Putamen (tissue), 1 donor: ENCODE results near the gene EXOC4.
A peak's percentile ranks its signal among the peaks of the same experiment; 100 is the strongest.

Experiments used
- DNase-seq: peaks from one replicate; pipeline ENCODE4 v3.0.0-alpha.2; 2016; ENCODE audit warnings: low spot score

Gene EXOC4

GRCh38 chr7:133829336-133829897 is 576.5 kb downstream of the EXOC4 start:
- no peak for DNase-seq

- DNase-seq, result no peak
Observed at GRCh38 chr7:133830081-133830480, 577.2 kb downstream of the EXOC4 start.

GRCh38 chr7:133836666-133837065 is 583.8 kb downstream of the EXOC4 start:
- DNase-seq, result peak; percentile 59

GRCh38 chr7:133837224-133837623 is 584.3 kb downstream of the EXOC4 start:
- DNase-seq, result no peak

- DNase-seq, result no peak
Observed at GRCh38 chr7:133839121-133839520, 586.2 kb downstream of the EXOC4 start.

GRCh38 chr7:133843341-133843740 is 590.5 kb downstream of the EXOC4 start:
- no peak for DNase-seq

GRCh38 chr7:133845005-133845404 is 592.1 kb downstream of the EXOC4 start:
- no peak for DNase-seq

GRCh38 chr7:133846203-133846945 is 593.5 kb downstream of the EXOC4 start:
- no peak for DNase-seq

GRCh38 chr7:133850497-133851280 is 597.8 kb downstream of the EXOC4 start:
- DNase-seq, result no peak

- DNase-seq, result no peak
Observed at GRCh38 chr7:133851411-133851810, 598.5 kb downstream of the EXOC4 start.

- no peak for DNase-seq
Observed at GRCh38 chr7:133853706-133854276, 600.9 kb downstream of the EXOC4 start.

GRCh38 chr7:133854739-133855138 is 601.9 kb downstream of the EXOC4 start:
- no peak for DNase-seq

GRCh38 chr7:133857376-133858119 is 604.7 kb downstream of the EXOC4 start:
- DNase-seq, result no peak

GRCh38 chr7:133858311-133858710 is 605.4 kb downstream of the EXOC4 start:
- DNase-seq, result no peak

GRCh38 chr7:133859231-133859630 is 606.4 kb downstream of the EXOC4 start:
- no peak for DNase-seq

GRCh38 chr7:133859871-133860450 is 607.1 kb downstream of the EXOC4 start:
- no peak for DNase-seq

- no peak for DNase-seq
Observed at GRCh38 chr7:133860628-133861335, 607.9 kb downstream of the EXOC4 start.

- DNase-seq, result no peak
Observed at GRCh38 chr7:133861876-133862275, 609.0 kb downstream of the EXOC4 start.

- no peak for DNase-seq
Observed at GRCh38 chr7:133863362-133864061, 610.6 kb downstream of the EXOC4 start.

GRCh38 chr7:133869556-133869955 is 616.7 kb downstream of the EXOC4 start:
- DNase-seq, result no peak
